Measurements from ENCODE around the gene ABHD16B.

Gene ABHD16B

GRCh38 chr20:63855363-63856097 is 5.8 kb upstream of the ABHD16B start:
- in situ Hi-C loops (cut with MboI; ENCODE audit: low sequenced_read_pairs) = no loop called here
- Histone ChIP-seq H3K9me3 (no peaks in the 10 kb centered on the region), H3K4me1 (no peaks in the 10 kb centered on the region), H3K27me3 (ENCODE audit: low read depth) (no peaks in the 10 kb centered on the region), H3K36me3 (replicated peaks) (no peaks in the 10 kb centered on the region), H3K4me3 (no peak overlapping the region)
- no peak for DNase-seq (ENCODE audit: low spot score in 2 of 2)

- H3K4me1 ChIP-seq = no peaks in the 10 kb centered on the region
- no peaks in the 10 kb centered on the region for H3K9me3 ChIP-seq
- no peak overlapping the region for H3K4me3 ChIP-seq
- no peaks in the 10 kb centered on the region for H3K36me3 ChIP-seq (replicated peaks)
- in situ Hi-C loops (cut with MboI; ENCODE audit: low sequenced_read_pairs) = no loop called here
- no peak for DNase-seq (ENCODE audit: low spot score in 2 of 2)
- H3K27me3 ChIP-seq (ENCODE audit: low read depth) = no peaks in the 10 kb centered on the region
These were observed 5.2 kb upstream of the ABHD16B start for GRCh38 chr20:63856098-63856511.

GRCh38 chr20:63857764-63858392 is 3.4 kb upstream of the ABHD16B start:
- no peaks in the 10 kb centered on the region for H3K4me1 ChIP-seq
- in situ Hi-C loops (cut with MboI; ENCODE audit: low sequenced_read_pairs) = no loop called here

GRCh38 chr20:63858393-63859165 is 2.7 kb upstream of the ABHD16B start:
- Histone ChIP-seq H3K4me1 (no peaks in the 10 kb centered on the region), H3K36me3 (replicated peaks) (0 out of 2 replicates have a peak, but pooled peaks cover 4% of the 10 kb centered on the region), H3K4me3 (no peak overlapping the region), H3K9me3 (no peaks in the 10 kb centered on the region), H3K27me3 (ENCODE audit: low read depth) (no peaks in the 10 kb centered on the region)
- in situ Hi-C loops (cut with MboI; ENCODE audit: low sequenced_read_pairs) = no loop called here
- DNase-seq (ENCODE audit: low spot score in 2 of 2) = no peak

More at GRCh38 chr20:63857764-63858392, 3.4 kb upstream of the ABHD16B start:
- Histone ChIP-seq H3K27me3 (ENCODE audit: low read depth) (no peaks in the 10 kb centered on the region), H3K9me3 (no peaks in the 10 kb centered on the region), H3K36me3 (replicated peaks) (no peaks in the 10 kb centered on the region), H3K4me3 (no peak overlapping the region)
- DNase-seq (ENCODE audit: low spot score in 2 of 2) = no peak

- Histone ChIP-seq H3K9me3 (no peaks in the 10 kb centered on the region), H3K4me3 (no peak overlapping the region), H3K36me3 (replicated peaks) (0 out of 2 replicates have a peak, but pooled peaks cover 4% of the 10 kb centered on the region), H3K27me3 (ENCODE audit: low read depth) (no peaks in the 10 kb centered on the region), H3K4me1 (peaks cover 3% of the 10 kb centered on the region; the same call in 1 of the 2 replicates)
- no peak for DNase-seq (ENCODE audit: low spot score in 2 of 2)
- in situ Hi-C loops (cut with MboI; ENCODE audit: low sequenced_read_pairs) = no loop called here
These were observed 2.1 kb upstream of the ABHD16B start for GRCh38 chr20:63859166-63859699.

GRCh38 chr20:63860325-63861051 is 810 bp upstream of the ABHD16B start:
- Histone ChIP-seq H3K4me3 (no peak overlapping the region), H3K9me3 (no peaks in the 10 kb centered on the region), H3K4me1 (peaks cover 3% of the 10 kb centered on the region; the same call in 1 of the 2 replicates), H3K27me3 (ENCODE audit: low read depth) (no peaks in the 10 kb centered on the region), H3K36me3 (replicated peaks) (peaks cover 4% of the 10 kb centered on the region; the same call in 1 of the 2 replicates)
- in situ Hi-C loops (cut with MboI; ENCODE audit: low sequenced_read_pairs) = no loop called here
- DNase-seq (ENCODE audit: low spot score in 2 of 2) = no peak

GRCh38 chr20:63861981-63862901 is 943 bp downstream of the ABHD16B start:
- H3K4me1 ChIP-seq = peaks cover 3% of the 10 kb centered on the region
- H3K36me3 ChIP-seq (replicated peaks) = peaks cover 8% of the 10 kb centered on the region; the same call in 1 of the 2 replicates
- no peaks in the 10 kb centered on the region for H3K27me3 ChIP-seq (ENCODE audit: low read depth)
- in situ Hi-C loops (cut with MboI; ENCODE audit: low sequenced_read_pairs) = no loop called here
- no peak overlapping the region for H3K4me3 ChIP-seq
- DNase-seq (ENCODE audit: low spot score in 2 of 2) = no peak
- no peaks in the 10 kb centered on the region for H3K9me3 ChIP-seq

- Histone ChIP-seq H3K4me3 (peak overlapping the region; percentile 85), H3K36me3 (replicated peaks) (peaks cover 8% of the 10 kb centered on the region; the same call in 1 of the 2 replicates), H3K27me3 (ENCODE audit: low read depth) (no peaks in the 10 kb centered on the region), H3K4me1 (peaks cover 3% of the 10 kb centered on the region), H3K9me3 (no peaks in the 10 kb centered on the region)
- in situ Hi-C loops (cut with MboI; ENCODE audit: low sequenced_read_pairs) = no loop called here
- no peak for DNase-seq (ENCODE audit: low spot score in 2 of 2)
These were observed 1.9 kb downstream of the ABHD16B start for GRCh38 chr20:63863021-63863797.

GRCh38 chr20:63863798-63864544 is 2.7 kb downstream of the ABHD16B start:
- peak; percentile 63 to 77 for DNase-seq (ENCODE audit: low spot score in 2 of 2)

GRCh38 chr20:63864545-63864977 is 3.3 kb downstream of the ABHD16B start:
- Histone ChIP-seq H3K27me3 (ENCODE audit: low read depth) (no peaks in the 10 kb centered on the region), H3K9me3 (no peaks in the 10 kb centered on the region), H3K4me1 (peaks cover 3% of the 10 kb centered on the region), H3K4me3 (peak overlapping the region; percentile 85), H3K36me3 (replicated peaks) (peaks cover 21% of the 10 kb centered on the region)
- DNase-seq (ENCODE audit: low spot score in 2 of 2) = no peak
- in situ Hi-C loops (cut with MboI; ENCODE audit: low sequenced_read_pairs) = no loop called here

More at GRCh38 chr20:63863798-63864544, 2.7 kb downstream of the ABHD16B start:
- Histone ChIP-seq H3K9me3 (no peaks in the 10 kb centered on the region), H3K4me3 (peak overlapping the region; percentile 85), H3K4me1 (peaks cover 3% of the 10 kb centered on the region), H3K36me3 (replicated peaks) (peaks cover 15% of the 10 kb centered on the region), H3K27me3 (ENCODE audit: low read depth) (no peaks in the 10 kb centered on the region)
- in situ Hi-C loops (cut with MboI; ENCODE audit: low sequenced_read_pairs) = no loop called here

GRCh38 chr20:63864978-63865640 is 3.8 kb downstream of the ABHD16B start, which contains the start of gene TPD52L2:
Gene TPD52L2, plus strand, starts transcription at chr20:63865270. Its CDS starts 96 bp downstream, at chr20:63865366.
- peak; percentile 99 to 100 for DNase-seq (ENCODE audit: low spot score in 2 of 2)
- Histone ChIP-seq H3K4me3 (peak within 1 kb of the TSS; percentile 85), H3K4me1 (peaks cover 3% of the 10 kb centered on the region), H3K9me3 (no peaks in the 10 kb centered on the region), H3K27me3 (ENCODE audit: low read depth) (no peaks in the 10 kb centered on the region), H3K36me3 (replicated peaks) (peaks cover 27% of the 10 kb centered on the region)
- in situ Hi-C loops (cut with MboI; ENCODE audit: low sequenced_read_pairs) = no loop called here
